NCI-H146 treated with DMSO at 0.1 percent for 48 hours (cell line): ENCODE data around the gene RAN.
"Not testable (repeated sequence)": the region's sequence is repeated elsewhere in the genome, so short reads cannot be mapped to it uniquely, and the experiment has no call there.

Source experiments
- DNase-seq: peaks from one replicate; lab custom pipeline; 2025; ENCODE audit not compliant: unreplicated experiment; lab: John Stamatoyannopoulos, UW

Gene RAN

GRCh38 chr12:130849561-130850417, 22.1 kb upstream of the RAN start:
- DNase-seq, result no peak

- DNase-seq, result no peak
These were observed 21.3 kb upstream of the RAN start for GRCh38 chr12:130850418-130851021.

- DNase-seq, result no peak
These were observed 15.8 kb upstream of the RAN start for GRCh38 chr12:130856088-130856487.

GRCh38 chr12:130858084-130858483, 13.8 kb upstream of the RAN start:
- no peak for DNase-seq

GRCh38 chr12:130859161-130859560, 12.7 kb upstream of the RAN start:
- DNase-seq, result no peak

- DNase-seq, result no peak
These were observed 11.6 kb upstream of the RAN start for GRCh38 chr12:130860311-130860710.

GRCh38 chr12:130862161-130862560, 9.7 kb upstream of the RAN start:
- no peak for DNase-seq

- DNase-seq, result not testable (repeated sequence)
These were observed 9.1 kb upstream of the RAN start for GRCh38 chr12:130862771-130863170.

- DNase-seq, result no peak
These were observed 8.6 kb upstream of the RAN start for GRCh38 chr12:130863298-130863697.

- DNase-seq, result no peak
These were observed 3.5 kb upstream of the RAN start for GRCh38 chr12:130868412-130868811.

- DNase-seq, result no peak
These were observed 1.2 kb upstream of the RAN start for GRCh38 chr12:130870442-130871285.

GRCh38 chr12:130872179-130873096, 572 bp downstream of the RAN start:
- no peak for DNase-seq

GRCh38 chr12:130873106-130873795, 1.4 kb downstream of the RAN start:
- DNase-seq, result no peak

- DNase-seq, result no peak
These were observed 2.0 kb downstream of the RAN start for GRCh38 chr12:130873825-130874224.

- DNase-seq, result no peak
These were observed 2.8 kb downstream of the RAN start for GRCh38 chr12:130874696-130875095.

GRCh38 chr12:130875193-130875592, 3.3 kb downstream of the RAN start:
- no peak for DNase-seq

- not testable (repeated sequence) for DNase-seq
These were observed 3.8 kb downstream of the RAN start for GRCh38 chr12:130875708-130876107.

- no peak for DNase-seq
These were observed 4.4 kb downstream of the RAN start for GRCh38 chr12:130876297-130876696.

- DNase-seq, result no peak
These were observed 4.9 kb downstream of the RAN start for GRCh38 chr12:130876758-130877157.

- DNase-seq, result no peak
These were observed 5.5 kb downstream of the RAN start for GRCh38 chr12:130877333-130877732.
